Measurements from ENCODE around the gene SHPK. TPM values are rescaled to one million over a fixed set of nuclear protein-coding genes. Genes with fewer than 3 reads are reported as not detected.

SHPK gene
- total RNA-seq, 1 experiment from 2014 or later = 8.4 TPM

- Histone ChIP-seq H3K4me3 (ENCODE audit: low read depth in 2 of 2, low read length in 2 of 2) (no peak overlapping the region), H3K9me3 (ENCODE audit: control insufficient read depth, insufficient read depth, low read depth, low read length) (no peaks in the 10 kb centered on the region), H3K4me1 (ENCODE audit: control insufficient read depth, insufficient read depth, low read length) (peaks cover 18% of the 10 kb centered on the region), H3K27me3 (ENCODE audit: control insufficient read depth, insufficient read depth, low read length) (no peaks in the 10 kb centered on the region), H3K36me3 (ENCODE audit: control insufficient read depth, insufficient read depth, low read length) (no peaks in the 10 kb centered on the region; the same call in 1 of the 2 replicates), H3K27ac (ENCODE audit: low read length) (peak overlapping the region; percentile 74)
- ATAC-seq (peak; percentile 78), DNase-seq (ENCODE audit: low read depth, low spot score) (no peak)
- POLR2A ChIA-PET = no interaction called here
- in situ Hi-C loops (cut with HindIII; ENCODE audit: low pct_unique_long_range_greater_than_20kb, low sequenced_read_pairs) (no loop called here), intact Hi-C loops (cut with micrococcal nuclease; ENCODE audit: unreplicated experiment) (no loop called here)
- CTCF ChIA-PET = no interaction called here
- TF ChIP-seq TCF7L2 (IDR thresholded peaks at IDR 0.05; ENCODE audit: low read depth, low read length) (no peak), REST (IDR thresholded peaks at IDR 0.05; ENCODE audit: insufficient read depth in 1 of 2, low read depth in 2 of 2, low read length in 1 of 2) (no peak), CTCF (IDR thresholded peaks at IDR 0.05) (no peak), POLR2AphosphoS5 (IDR thresholded peaks at IDR 0.05; ENCODE audit: low read depth, low read length) (no peak), SIN3A (IDR thresholded peaks at IDR 0.05; ENCODE audit: borderline replicate concordance, insufficient read depth, low read depth, low read length) (no peak)
- no TSS peak for BruUV-seq (replicated peaks)
Measured at GRCh38 chr17:3659541-3660111, 23.6 kb upstream of the SHPK start.

- H3K27ac ChIP-seq (ENCODE audit: low read length) = no peak overlapping the region
- CTCF ChIA-PET = no interaction called here
Measured at GRCh38 chr17:3658784-3659449, 22.9 kb upstream of the SHPK start.

More at GRCh38 chr17:3658784-3659449, 22.9 kb upstream of the SHPK start:
- no TSS peak for BruUV-seq (replicated peaks)
- Histone ChIP-seq H3K4me1 (ENCODE audit: control insufficient read depth, insufficient read depth, low read length) (peaks cover 18% of the 10 kb centered on the region), H3K27me3 (ENCODE audit: control insufficient read depth, insufficient read depth, low read length) (no peaks in the 10 kb centered on the region), H3K4me3 (ENCODE audit: low read depth in 2 of 2, low read length in 2 of 2) (no peak overlapping the region), H3K36me3 (ENCODE audit: control insufficient read depth, insufficient read depth, low read length) (no peaks in the 10 kb centered on the region), H3K9me3 (ENCODE audit: control insufficient read depth, insufficient read depth, low read depth, low read length) (no peaks in the 10 kb centered on the region)
- ATAC-seq (no peak), DNase-seq (ENCODE audit: low read depth, low spot score) (no peak)
- POLR2A ChIA-PET = no interaction called here
- intact Hi-C loops (cut with micrococcal nuclease; ENCODE audit: unreplicated experiment) = no loop called here
- no peak for TF ChIP-seq SIN3A (IDR thresholded peaks at IDR 0.05; ENCODE audit: borderline replicate concordance, insufficient read depth, low read depth, low read length)
- no peak for TF ChIP-seq TCF7L2 (IDR thresholded peaks at IDR 0.05; ENCODE audit: low read depth, low read length)
- no peak for TF ChIP-seq POLR2AphosphoS5 (IDR thresholded peaks at IDR 0.05; ENCODE audit: low read depth, low read length)
- TF ChIP-seq REST (IDR thresholded peaks at IDR 0.05; ENCODE audit: insufficient read depth in 1 of 2, low read depth in 2 of 2, low read length in 1 of 2) = no peak
- TF ChIP-seq CTCF (IDR thresholded peaks at IDR 0.05) = no peak
- in situ Hi-C loops (cut with HindIII; ENCODE audit: low pct_unique_long_range_greater_than_20kb, low sequenced_read_pairs) = no loop called here

Measured in Panc1 (cell line).